Neuronal stem cell (in vitro differentiated cells): ENCODE measurements around the gene SNAPC1.

ENCODE experiments used
- DNase-seq: peaks from one replicate; pipeline ENCODE4 v3.0.0-alpha.2; 2013; ENCODE audit warnings: low spot score
- H2AFZ ChIP-seq: one replicate; pipeline ENCODE4 v1.6.1; 2013; ENCODE audit warnings: mild to moderate bottlenecking, low read length, inconsistent platforms
- H2AK5ac ChIP-seq: 2 replicates; pipeline ENCODE4 v1.6.1; 2013; ENCODE audit warnings: low read depth, mild to moderate bottlenecking, inconsistent platforms, low read length, moderate library complexity, mixed read lengths
- H2BK120ac ChIP-seq: 2 replicates; pipeline ENCODE4 v1.6.1; 2013; ENCODE audit warnings: low read depth, mild to moderate bottlenecking, inconsistent platforms, low read length, moderate library complexity, mixed read lengths
- H2BK12ac ChIP-seq: one replicate; pipeline ENCODE4 v1.6.1; 2013; ENCODE audit warnings: low read length, inconsistent platforms
- H2BK15ac ChIP-seq: 2 replicates; pipeline ENCODE4 v1.6.1; 2013; ENCODE audit warnings: mild to moderate bottlenecking, low read length, inconsistent platforms, mixed read lengths
- H2BK5ac ChIP-seq: one replicate; pipeline ENCODE4 v1.6.1; 2013; ENCODE audit warnings: inconsistent platforms, mild to moderate bottlenecking, low read length, moderate library complexity
- H3K14ac ChIP-seq: one replicate; pipeline ENCODE4 v1.6.1; 2013; ENCODE audit warnings: low read length, inconsistent platforms
- H3K18ac ChIP-seq: 2 replicates; pipeline ENCODE4 v1.6.1; 2013; ENCODE audit warnings: low read length, inconsistent platforms
- H3K23ac ChIP-seq: 2 replicates; pipeline ENCODE4 v1.6.1; 2013; ENCODE audit warnings: low read depth, mild to moderate bottlenecking, mixed read lengths, low read length, inconsistent platforms; ENCODE audit not compliant: poor library complexity
- H3K27ac ChIP-seq: replicated peaks from 3 replicates; pipeline ENCODE4 v1.5.1; 2013; ENCODE audit warnings: low read length, inconsistent platforms
- H3K27me3 ChIP-seq, 3 experiments: 2 replicates each; pipeline ENCODE4 v1.6.1; 2013; ENCODE audit warnings: low read length in 3 of 3, mild to moderate bottlenecking in 2 of 3, inconsistent platforms in 1 of 3, low read depth in 1 of 3, mixed read lengths in 1 of 3, moderate library complexity in 1 of 3; ENCODE audit not compliant: control insufficient read depth in 3 of 3, insufficient read depth in 3 of 3
- H3K36me3 ChIP-seq, 2 donors: replicated peaks in 1 of 2; 2 replicates each; pipeline ENCODE4 v1.6.1; 2013; ENCODE audit warnings: low read length in 2 of 2; ENCODE audit not compliant: control insufficient read depth in 2 of 2, insufficient read depth in 2 of 2
- H3K4ac ChIP-seq: 2 replicates; pipeline ENCODE4 v1.6.1; 2013; ENCODE audit warnings: inconsistent platforms, mild to moderate bottlenecking, low read length, moderate library complexity
- H3K4me1 ChIP-seq, 2 donors: 1 replicate in 1 of 2; 2 replicates in 1 of 2; pipeline ENCODE4 v1.6.1; 2013; ENCODE audit warnings: low read length in 2 of 2, low read depth in 1 of 2; ENCODE audit not compliant: control insufficient read depth in 2 of 2, insufficient read depth in 1 of 2
- H3K4me2 ChIP-seq: one replicate; pipeline ENCODE4 v1.6.1; 2013; ENCODE audit warnings: mild to moderate bottlenecking, low read length, inconsistent platforms; ENCODE audit not compliant: insufficient read depth, poor library complexity, severe bottlenecking
- H3K4me3 ChIP-seq, 2 donors: 2 replicates each; pipeline ENCODE4 v1.5.1; 2013; ENCODE audit warnings: low read length in 2 of 2, mild to moderate bottlenecking in 2 of 2, inconsistent platforms in 1 of 2, moderate library complexity in 1 of 2
- H3K79me1 ChIP-seq: one replicate; pipeline ENCODE4 v1.6.1; 2013; ENCODE audit warnings: low read depth, mild to moderate bottlenecking, inconsistent platforms, low read length, moderate library complexity
- H3K9ac ChIP-seq: one replicate; pipeline ENCODE4 v1.6.1; 2013; ENCODE audit warnings: mild to moderate bottlenecking, low read depth, low read length, inconsistent platforms; ENCODE audit not compliant: poor library complexity
- H3K9me3 ChIP-seq, 2 donors: replicated peaks in 1 of 2; 2 replicates each; pipeline versions ENCODE3 to v1.6.1; 2013; ENCODE audit warnings: low read length in 2 of 2, mild to moderate bottlenecking in 2 of 2, inconsistent platforms in 1 of 2, low read depth in 1 of 2, mixed read lengths in 1 of 2, moderate library complexity in 1 of 2; ENCODE audit not compliant: control insufficient read depth in 2 of 2, insufficient read depth in 1 of 2
- H4K8ac ChIP-seq: one replicate; pipeline ENCODE4 v1.6.1; 2013; ENCODE audit warnings: low read depth, mild to moderate bottlenecking, inconsistent platforms, low read length, moderate library complexity
- H4K91ac ChIP-seq: one replicate; pipeline ENCODE4 v1.6.1; 2013; ENCODE audit warnings: low read length, low read depth, mild to moderate bottlenecking, inconsistent platforms; ENCODE audit not compliant: poor library complexity
- WGBS, 2 donors: extraction: QIAGEN DNeasy Blood & Tissue Kit; methylation state at CpG; one replicate each; pipeline ENCODE4 v1.1.7; 2013; ENCODE audit warnings: missing lambda C conversion rate in 2 of 2, mixed read lengths in 1 of 2; ENCODE audit not compliant: insufficient read length in 2 of 2, insufficient replicate concordance in 1 of 2; ENCODE audit errors: extremely low coverage in 2 of 2; 5-methylcytosine and 5-hydroxymethylcytosine counted together

SNAPC1 gene

GRCh38 chr14:61737915-61738314, 24.3 kb upstream of the SNAPC1 start:
- Histone ChIP-seq H2BK5ac (no peak overlapping the region), H4K8ac (no peak overlapping the region), H3K9ac (no peak overlapping the region), H3K36me3 (peaks cover 30 to 97% of the 10 kb centered on the region in 2 donors), H3K27ac (no peak overlapping the region), H3K27me3 (no peaks in the 10 kb centered on the region), H2BK120ac (no peak overlapping the region), H2BK15ac (no peak overlapping the region), H2AK5ac (no peak overlapping the region), H4K91ac (no peak overlapping the region), H3K4me2 (no peak overlapping the region), H3K18ac (no peak overlapping the region), H3K23ac (no peak overlapping the region), H3K9me3 (no peaks in the 10 kb centered on the region), H3K14ac (no peak overlapping the region), H3K4me1 (no peaks in the 10 kb centered on the region), H3K4ac (no peak overlapping the region), H2BK12ac (no peak overlapping the region), H2AFZ (no peak overlapping the region), H3K79me1 (peaks cover 2% of the 10 kb centered on the region), H3K4me3 (no peak overlapping the region)
- DNase-seq = no peak
- no CpG with 5 or more reads among the region's 5 CpGs for WGBS, 2 donors

- Histone ChIP-seq H3K4me3 (no peak overlapping the region), H3K27ac (no peak overlapping the region), H3K18ac (no peak overlapping the region), H3K36me3 (peaks cover 27 to 97% of the 10 kb centered on the region in 2 donors), H3K4me1 (no peaks in the 10 kb centered on the region), H3K9ac (no peak overlapping the region), H3K79me1 (peaks cover 2% of the 10 kb centered on the region), H2BK5ac (no peak overlapping the region), H2BK120ac (no peak overlapping the region), H3K9me3 (no peaks in the 10 kb centered on the region), H3K4ac (no peak overlapping the region), H2BK12ac (no peak overlapping the region), H3K4me2 (no peak overlapping the region), H3K27me3 (no peaks in the 10 kb centered on the region), H3K14ac (no peak overlapping the region), H4K8ac (no peak overlapping the region), H2AFZ (no peak overlapping the region), H2BK15ac (no peak overlapping the region), H2AK5ac (no peak overlapping the region), H3K23ac (no peak overlapping the region), H4K91ac (no peak overlapping the region)
- DNase-seq = no peak
Measured at GRCh38 chr14:61739133-61739532, 23.1 kb upstream of the SNAPC1 start.

GRCh38 chr14:61742371-61742770, 19.8 kb upstream of the SNAPC1 start:
- no peak overlapping the region for H2BK15ac ChIP-seq
- no peaks in the 10 kb centered on the region for H3K27me3 ChIP-seq
- no peak overlapping the region for H4K8ac ChIP-seq
- no peak overlapping the region for H3K27ac ChIP-seq
- no peak overlapping the region for H3K18ac ChIP-seq
- H3K4me1 ChIP-seq = no peaks in the 10 kb centered on the region
- no peak overlapping the region for H3K23ac ChIP-seq
- H3K4me3 ChIP-seq = no peak overlapping the region
- peaks cover 26 to 95% of the 10 kb centered on the region in 2 donors for H3K36me3 ChIP-seq
- H2BK5ac ChIP-seq = no peak overlapping the region
- H4K91ac ChIP-seq = no peak overlapping the region
- no peaks in the 10 kb centered on the region for H3K9me3 ChIP-seq
- H2AK5ac ChIP-seq = no peak overlapping the region
- H2BK120ac ChIP-seq = no peak overlapping the region
- peaks cover 2% of the 10 kb centered on the region for H3K79me1 ChIP-seq
- H2BK12ac ChIP-seq = no peak overlapping the region
- no peak overlapping the region for H2AFZ ChIP-seq
- H3K4me2 ChIP-seq = no peak overlapping the region
- DNase-seq = no peak
- H3K9ac ChIP-seq = no peak overlapping the region
- no peak overlapping the region for H3K4ac ChIP-seq
- H3K14ac ChIP-seq = no peak overlapping the region
- no CpG with 5 or more reads among the region's 6 CpGs for WGBS, 2 donors

GRCh38 chr14:61744238-61744637, 18.0 kb upstream of the SNAPC1 start:
- no peaks in the 10 kb centered on the region for H3K27me3 ChIP-seq
- H3K4me1 ChIP-seq = no peaks in the 10 kb centered on the region
- H3K4me3 ChIP-seq = no peak overlapping the region
- no CpG with 5 or more reads among the region's 5 CpGs for WGBS, 2 donors
- H2BK5ac ChIP-seq = no peak overlapping the region
- H3K36me3 ChIP-seq = peaks cover 20 to 96% of the 10 kb centered on the region in 2 donors
- no peaks in the 10 kb centered on the region for H3K79me1 ChIP-seq
- no peak overlapping the region for H2BK12ac ChIP-seq
- H3K23ac ChIP-seq = no peak overlapping the region
- no peak overlapping the region for H2BK15ac ChIP-seq
- H3K9me3 ChIP-seq = no peaks in the 10 kb centered on the region
- H2AK5ac ChIP-seq = no peak overlapping the region
- H2AFZ ChIP-seq = no peak overlapping the region
- H4K91ac ChIP-seq = no peak overlapping the region
- H3K18ac ChIP-seq = no peak overlapping the region
- H3K14ac ChIP-seq = no peak overlapping the region
- DNase-seq = no peak
- no peak overlapping the region for H3K4ac ChIP-seq
- H3K9ac ChIP-seq = no peak overlapping the region
- no peak overlapping the region for H3K4me2 ChIP-seq
- H2BK120ac ChIP-seq = no peak overlapping the region
- no peak overlapping the region for H3K27ac ChIP-seq
- H4K8ac ChIP-seq = no peak overlapping the region
